Stimulated activated CD8-positive, alpha-beta memory T cell treated with anti-CD3 and anti-CD28 coated beads, Interleukin-15, amount 100 ng/mL, for 24 hours (primary cell): ENCODE measurements around the gene AKR7A2.
"Not testable (repeated sequence)": the region's sequence is repeated elsewhere in the genome, so short reads cannot be mapped to it uniquely, and the experiment has no call there.

Source experiments
- DNase-seq: peaks from one replicate; pipeline ENCODE4 v3.0.0-alpha.2; 2020; ENCODE audit warnings: low read depth

The AKR7A2 gene

DNA sequence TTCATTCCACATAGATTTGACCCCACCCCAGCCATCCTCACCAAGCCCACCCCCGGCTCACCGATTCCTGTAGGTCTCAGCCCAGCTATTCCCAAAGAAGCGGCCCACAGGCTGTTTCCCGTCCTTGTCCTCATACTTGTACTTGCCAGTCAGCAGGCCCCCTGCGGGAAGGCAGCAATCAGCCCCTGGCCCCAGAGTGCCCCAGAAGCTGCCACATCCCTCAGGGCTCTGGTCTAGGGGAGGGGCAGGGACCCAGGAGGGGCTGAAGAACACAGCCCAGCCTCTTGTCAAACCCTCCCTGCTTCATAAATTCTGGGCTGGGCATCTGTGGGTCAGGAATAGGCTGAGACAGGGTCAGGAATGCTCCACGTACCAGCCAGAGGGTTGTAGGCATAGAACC, 5.0 kb downstream of the AKR7A2 start:
- no peak for DNase-seq

DNA sequence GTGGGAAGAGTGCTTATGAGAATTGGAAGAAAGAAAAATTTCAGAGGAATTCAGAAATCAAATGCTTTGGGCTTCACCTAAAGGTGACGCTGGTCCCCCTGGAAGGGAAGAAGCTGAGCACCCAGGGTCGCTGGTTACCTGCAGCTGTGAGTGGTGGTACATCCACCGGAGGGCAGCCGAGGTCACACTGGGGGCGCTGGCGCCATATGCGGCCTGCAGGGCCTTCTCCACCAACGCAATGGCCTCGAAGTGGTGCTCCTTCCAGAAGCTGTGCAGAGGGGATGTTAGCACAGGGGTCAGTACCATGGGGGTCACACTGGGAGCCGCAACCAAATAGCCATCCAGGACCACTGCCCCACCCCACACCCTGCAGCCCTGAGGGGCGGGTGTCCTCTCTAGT, 6.1 kb downstream of the AKR7A2 start:
- no peak for DNase-seq

DNA sequence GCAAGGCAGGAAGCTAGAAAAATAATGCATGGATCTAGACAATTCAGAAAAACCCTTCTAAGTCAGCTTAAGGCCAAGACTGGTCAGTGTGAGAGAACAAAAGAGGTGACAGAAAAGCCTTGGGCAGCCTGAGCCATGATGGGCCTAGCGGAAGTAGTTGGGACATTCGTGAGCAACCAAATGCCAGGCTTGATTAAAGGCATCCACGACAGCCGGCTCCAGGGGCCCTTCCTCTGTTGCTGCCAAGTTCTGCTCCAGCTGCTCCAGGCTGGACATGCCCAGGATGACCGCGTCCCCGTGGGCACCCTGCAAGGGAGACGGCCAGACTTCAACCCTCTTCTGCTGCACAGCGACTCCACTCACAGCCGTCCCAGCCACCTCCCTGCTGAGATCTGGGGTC, 7.9 kb downstream of the AKR7A2 start:
- not testable (repeated sequence) for DNase-seq

DNA sequence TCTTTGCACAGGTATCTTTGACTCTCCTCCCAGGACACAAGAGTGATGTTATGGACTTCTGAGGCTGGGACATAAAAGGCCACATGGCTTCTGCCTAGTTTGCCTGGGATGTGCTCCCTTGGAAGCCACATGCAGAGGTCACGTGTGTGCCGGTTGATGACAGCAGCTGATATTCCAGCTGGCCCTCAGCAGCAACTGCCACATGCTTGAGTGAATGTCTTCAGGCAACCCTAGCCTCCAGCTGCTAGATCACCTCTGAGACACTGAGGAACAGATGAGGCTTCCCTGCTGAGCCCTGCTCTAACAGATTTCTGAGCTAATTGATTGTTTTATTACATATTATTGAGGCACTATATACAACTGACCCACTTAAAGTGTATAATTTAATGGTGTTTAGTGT, 11.7 kb downstream of the AKR7A2 start:
- no peak for DNase-seq

DNA sequence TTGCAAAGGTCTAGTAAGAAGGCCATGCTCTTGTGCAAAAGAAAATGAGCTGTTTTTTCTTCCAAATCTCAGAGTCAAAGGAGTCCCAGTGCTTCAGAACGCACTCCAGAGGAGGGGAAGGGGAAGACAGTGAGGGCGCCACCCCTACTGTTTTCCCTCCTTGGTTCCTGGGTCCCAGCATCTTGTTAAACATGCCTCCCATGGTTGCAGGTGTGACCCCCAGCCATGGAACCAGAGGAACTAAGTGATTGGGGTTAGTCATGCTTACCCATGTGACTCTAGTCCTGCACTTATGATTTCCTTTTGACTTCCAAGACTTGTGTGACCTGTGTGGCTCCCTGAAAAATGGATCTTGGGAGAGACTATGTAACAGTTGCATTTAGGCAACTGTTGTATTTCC, 17.3 kb downstream of the AKR7A2 start:
- no peak for DNase-seq

DNA sequence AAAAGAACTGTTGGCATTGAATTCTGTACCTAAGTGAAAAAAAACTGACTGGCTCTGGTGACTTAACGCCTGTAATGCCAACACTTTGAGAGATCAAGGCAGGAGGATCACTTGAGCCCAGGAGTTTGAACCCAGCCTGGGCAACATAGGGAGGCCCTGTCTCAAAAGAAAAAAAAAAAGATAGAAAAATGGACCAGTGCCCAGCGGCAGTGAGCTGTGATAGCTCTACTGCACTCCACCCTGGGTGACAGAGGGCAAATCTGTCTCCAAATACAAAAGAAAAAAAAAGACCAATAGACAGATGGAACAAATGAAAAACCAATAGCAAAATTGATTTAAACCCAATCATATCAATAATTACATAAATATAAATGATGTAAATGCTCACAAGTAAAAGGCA, 22.7 kb downstream of the AKR7A2 start:
- DNase-seq = no peak

DNA sequence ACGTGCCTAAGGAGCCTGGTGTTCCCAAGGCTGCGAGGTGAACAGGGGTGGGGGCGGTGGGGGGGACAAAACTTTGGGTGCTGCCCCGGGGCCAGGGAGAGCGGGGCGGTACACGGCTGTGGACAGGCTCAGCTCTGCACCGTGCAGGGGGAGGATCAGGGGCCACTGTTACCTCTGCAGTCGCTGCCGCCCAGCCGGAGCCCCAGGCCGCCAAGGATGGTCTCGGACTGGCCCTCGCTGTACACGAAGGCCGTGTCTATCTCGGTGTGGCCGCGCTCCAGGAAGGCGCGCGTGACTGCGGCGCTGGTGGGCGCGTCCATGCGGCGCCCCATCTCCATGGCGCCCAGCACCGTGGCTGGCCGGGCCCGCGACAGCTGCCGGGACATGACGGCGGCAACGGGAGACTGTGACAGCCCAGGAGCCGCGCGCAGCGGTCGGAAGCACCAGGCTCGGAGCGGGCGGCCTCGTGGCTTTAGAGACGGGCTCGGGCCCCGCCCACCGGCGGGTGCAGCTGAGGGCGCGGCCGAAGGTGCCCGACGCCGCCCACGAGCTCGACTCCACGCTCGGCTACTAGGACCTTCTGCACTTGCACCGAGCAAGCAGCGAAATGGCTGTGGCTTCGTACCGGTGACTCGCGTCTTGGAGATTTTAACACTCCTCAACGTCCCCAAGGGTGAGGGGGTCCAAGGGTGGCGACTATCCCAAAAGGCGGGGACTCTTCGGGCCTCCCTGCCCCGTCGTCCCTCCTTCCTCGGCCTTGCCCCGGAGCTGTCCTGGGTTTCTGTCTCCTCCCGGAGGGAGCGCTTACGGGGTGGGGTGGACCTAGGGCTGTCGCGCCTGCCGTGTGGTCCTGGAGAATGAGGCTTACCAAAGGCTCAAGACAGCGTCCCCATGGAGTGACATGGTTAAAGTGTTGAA, 23.4 kb downstream of the AKR7A2 start, which contains the start of gene AKR7A3:
Gene AKR7A3, minus strand, starts transcription at position 447 of the 918 bp plus-strand sequence. Its CDS starts 61 bp downstream, at position 386.
- DNase-seq = peak; percentile 29

DNA sequence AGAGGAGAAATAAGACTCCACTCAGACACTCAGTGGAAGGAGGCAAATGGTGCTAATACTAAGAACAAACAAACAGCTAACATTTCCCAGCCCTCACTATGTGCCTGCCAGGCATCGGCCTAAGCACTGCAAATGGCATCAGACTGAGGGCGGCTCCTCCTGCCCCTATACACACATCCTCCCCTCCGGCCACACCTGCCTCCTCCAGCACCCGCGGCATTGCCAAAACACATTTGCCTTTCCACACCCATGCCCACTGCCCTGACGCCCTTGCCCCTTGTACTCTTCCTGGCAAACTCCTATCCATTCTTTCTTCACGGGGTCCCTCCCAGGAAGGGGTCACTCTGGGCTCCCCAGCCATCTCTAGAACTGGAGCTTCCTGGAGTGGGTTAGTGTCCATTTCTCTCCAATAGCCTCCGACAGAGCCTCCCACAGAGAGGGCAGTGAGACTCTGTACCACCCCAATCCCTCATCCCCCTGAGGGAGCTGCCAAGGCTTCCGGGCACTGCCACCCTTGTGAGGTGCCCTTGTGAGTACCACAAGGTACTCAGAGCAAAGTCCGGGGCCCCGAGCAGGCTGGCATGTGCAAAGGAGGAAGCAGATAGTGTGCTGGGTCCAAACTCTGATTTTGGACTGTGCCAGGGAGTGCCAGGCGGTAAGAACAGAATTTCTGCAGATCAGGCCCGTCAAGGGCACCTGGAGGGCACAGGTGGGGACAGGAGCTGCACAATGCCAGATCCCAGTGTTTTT, 24.3 kb downstream of the AKR7A2 start:
- no peak for DNase-seq

DNA sequence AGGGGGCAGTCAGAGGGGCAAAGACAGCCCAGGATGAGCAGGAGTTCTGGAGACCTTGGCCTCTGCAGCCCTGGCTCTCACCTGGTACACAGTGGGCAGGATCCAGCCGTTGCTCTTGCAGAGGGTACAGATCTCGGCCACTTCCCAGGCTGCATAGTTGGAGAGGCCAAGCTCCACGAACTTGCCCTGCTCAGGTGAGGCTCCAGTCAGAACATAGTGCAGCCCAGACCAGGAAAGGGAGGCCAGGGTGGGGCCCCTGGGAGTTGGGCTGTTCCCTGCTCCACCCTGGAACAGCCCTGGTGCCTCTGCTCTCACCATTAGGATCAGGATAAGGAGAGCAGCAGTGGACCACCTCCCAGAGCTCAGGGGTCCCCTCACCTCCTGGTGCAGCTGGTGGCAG, 26.1 kb downstream of the AKR7A2 start:
- DNase-seq = not testable (repeated sequence)

DNA sequence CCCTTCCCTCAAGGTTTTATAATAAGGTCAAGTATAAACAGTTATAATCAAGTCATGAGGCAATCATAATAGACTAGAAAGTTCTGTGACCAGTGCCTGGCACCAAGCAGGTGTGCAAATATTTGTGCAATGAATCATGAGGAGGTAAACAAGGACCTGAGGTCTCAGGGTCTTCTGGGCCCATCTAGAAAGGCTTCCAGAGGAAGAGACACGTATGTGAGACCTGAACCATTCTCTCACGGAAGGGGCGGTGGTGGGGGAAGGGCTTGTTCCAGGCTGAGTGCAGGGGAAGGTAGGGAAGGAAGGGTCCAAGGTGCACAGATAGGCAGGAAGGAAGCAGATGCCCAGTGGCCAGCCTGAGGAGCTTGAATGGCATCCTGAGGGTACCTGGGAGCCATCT, 26.6 kb downstream of the AKR7A2 start:
- not testable (repeated sequence) for DNase-seq

DNA sequence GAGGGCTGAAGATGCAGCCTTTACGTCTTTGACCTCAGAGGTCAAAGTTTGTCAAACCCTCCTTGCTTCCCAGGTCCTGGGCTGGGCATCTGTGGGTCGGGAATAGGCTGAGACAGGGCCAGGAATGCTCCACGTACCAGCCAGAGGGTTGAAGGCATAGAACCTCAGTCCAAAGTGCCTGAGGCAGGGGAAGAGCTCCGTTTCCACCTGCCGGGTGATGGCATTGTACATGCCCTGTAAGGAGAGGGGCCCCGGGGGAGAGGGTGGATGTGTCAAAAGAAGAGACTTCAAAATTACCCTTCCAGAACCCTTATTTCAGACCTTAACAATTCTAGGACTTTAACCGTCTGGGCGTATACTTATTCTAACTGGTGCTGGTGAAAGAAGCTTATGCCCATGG, 27.1 kb downstream of the AKR7A2 start:
- DNase-seq = no peak

DNA sequence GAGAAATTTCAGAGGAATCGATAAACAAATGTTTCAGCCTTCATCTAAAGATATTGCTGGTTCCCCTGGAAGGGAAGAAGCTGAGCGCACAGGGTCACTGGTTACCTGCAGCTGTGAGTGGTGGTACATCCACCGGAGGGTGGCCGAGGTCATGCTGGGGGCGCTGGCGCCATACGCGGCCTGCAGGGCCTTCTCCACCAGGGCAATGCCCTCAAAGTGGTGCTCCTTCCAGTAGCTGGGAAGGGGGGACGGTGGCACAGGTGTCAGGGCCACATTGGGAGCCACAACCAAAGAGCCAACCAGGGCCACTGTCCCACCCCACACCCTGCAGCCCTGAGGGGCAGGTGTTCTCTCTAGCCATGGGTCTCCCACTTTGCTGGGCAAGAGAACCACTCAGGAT, 28.1 kb downstream of the AKR7A2 start:
- DNase-seq = no peak

DNA sequence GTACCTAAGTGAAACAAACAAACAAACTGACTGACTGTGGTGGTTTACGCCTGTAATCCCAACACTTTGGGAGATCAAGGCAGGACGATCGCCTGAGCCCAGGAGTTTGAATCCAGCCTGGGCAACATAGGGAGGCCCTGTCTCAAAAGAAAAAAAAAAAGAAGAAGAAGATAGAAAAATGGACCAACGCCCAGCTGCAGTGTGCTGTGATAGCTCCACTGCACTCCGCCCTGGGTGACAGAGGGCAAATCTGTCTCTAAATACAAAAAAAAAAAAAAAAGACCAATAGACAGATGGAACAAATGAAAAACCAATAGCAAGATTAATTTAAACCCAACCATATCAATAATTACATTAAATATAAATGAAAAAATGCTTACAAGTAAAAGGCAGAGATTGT, 37.3 kb downstream of the AKR7A2 start:
- DNase-seq = no peak

DNA sequence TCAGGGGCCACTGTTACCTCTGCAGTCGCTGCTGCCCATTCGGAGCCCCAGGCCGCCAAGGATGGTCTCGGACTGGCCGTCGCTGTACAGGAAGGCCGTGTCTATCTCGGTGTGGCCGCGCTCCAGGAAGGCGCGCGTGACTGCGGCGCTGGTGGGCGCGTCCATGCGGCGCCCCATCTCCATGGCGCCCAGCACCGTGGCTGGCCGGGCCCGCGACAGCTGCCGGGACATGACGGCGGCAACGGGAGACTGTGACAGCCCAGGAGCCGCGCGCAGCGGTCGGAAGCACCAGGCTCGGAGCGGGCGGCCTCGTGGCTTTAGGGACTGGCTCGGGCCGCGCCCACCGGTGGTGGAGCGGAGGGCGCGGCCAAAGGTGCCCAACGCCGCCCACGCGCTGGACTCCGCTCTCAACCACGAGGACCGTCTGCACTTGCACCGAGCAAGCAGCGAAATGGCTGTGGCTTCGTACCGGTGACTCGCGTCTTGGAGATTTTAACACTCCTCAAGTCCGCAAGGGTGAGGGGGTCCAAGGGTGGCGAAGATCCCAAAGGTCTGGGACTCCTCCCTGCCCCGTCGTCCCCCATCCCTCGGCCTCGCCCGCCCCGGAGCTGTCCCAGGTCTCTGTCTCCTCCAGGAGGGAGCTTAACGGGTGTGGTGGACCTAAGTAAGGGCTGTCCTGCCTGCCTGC, 38.0 kb downstream of the AKR7A2 start:
- DNase-seq = not testable (repeated sequence)

DNA sequence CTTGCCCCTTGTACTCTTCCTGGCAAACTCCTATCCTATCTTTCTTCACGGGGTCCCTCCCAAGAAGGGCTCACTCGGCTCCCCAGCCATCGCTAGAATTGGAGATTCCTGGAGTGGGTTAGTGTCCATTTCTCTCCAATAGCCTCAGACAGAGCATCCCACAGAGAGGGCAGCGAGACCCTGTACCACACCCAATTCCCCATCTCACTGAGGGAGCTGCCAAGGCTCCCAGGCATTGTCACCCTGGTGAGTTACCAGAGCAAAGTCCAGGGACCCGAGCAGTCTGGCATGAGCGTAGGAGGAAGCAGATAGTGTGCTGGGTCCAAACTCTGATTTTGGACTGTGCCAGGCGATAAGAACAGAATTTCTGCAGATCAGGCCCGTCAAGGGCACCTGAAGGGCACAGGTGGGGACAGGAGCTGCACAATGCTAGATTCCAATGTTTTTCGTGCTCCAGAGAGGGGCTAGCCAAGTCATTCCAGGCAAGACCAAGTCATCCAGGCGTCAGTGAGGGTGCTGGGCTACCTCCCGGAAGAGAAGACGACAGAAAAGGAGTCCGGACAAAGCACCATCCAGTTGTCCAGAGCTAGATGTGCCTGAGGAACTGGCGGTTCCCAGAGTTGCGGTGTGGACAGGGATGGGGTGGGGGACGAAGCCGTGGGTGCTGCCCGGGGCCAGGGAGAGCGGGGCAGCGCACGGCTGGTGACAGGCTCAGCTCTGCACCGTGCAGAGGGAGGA, 38.7 kb downstream of the AKR7A2 start:
- no peak for DNase-seq

DNA sequence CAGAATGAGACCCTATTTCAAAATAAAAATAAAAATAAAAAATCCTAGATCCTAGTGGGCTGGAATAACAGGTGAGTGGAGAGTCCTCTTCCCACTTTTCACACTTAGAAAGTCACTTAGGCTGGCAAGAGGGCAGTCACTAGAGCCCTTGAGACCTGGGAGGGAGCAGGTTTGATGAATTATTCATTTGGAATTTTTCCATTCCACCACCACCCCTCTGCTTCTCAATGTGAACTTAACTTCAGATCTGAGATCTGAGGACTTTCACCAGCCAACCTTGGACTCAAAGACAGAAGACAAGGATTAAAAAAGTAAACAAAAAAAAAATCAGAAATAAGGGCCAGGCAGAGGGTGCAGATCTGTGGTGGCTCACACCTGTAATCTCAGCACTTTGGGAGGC, 39.9 kb downstream of the AKR7A2 start:
- DNase-seq = no peak

DNA sequence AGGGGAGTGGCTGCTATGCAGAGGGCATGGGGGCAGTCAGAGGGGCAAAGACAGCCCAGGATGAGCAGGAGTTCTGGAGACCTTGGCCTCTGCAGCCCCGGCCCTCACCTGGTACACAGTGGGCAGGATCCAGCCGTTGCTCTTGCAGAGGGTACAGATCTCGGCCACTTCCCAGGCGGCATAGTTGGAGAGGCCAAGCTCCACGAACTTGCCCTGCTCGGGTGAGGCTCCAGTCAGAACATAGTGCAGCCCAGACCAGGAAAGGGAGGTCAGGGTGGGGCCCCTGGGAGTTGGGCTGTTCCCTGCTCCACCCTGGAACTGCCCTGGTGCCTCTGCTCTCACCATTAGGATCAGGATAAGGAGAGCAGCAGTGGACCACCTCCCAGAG, 41.6 kb downstream of the AKR7A2 start:
- not testable (repeated sequence) for DNase-seq

DNA sequence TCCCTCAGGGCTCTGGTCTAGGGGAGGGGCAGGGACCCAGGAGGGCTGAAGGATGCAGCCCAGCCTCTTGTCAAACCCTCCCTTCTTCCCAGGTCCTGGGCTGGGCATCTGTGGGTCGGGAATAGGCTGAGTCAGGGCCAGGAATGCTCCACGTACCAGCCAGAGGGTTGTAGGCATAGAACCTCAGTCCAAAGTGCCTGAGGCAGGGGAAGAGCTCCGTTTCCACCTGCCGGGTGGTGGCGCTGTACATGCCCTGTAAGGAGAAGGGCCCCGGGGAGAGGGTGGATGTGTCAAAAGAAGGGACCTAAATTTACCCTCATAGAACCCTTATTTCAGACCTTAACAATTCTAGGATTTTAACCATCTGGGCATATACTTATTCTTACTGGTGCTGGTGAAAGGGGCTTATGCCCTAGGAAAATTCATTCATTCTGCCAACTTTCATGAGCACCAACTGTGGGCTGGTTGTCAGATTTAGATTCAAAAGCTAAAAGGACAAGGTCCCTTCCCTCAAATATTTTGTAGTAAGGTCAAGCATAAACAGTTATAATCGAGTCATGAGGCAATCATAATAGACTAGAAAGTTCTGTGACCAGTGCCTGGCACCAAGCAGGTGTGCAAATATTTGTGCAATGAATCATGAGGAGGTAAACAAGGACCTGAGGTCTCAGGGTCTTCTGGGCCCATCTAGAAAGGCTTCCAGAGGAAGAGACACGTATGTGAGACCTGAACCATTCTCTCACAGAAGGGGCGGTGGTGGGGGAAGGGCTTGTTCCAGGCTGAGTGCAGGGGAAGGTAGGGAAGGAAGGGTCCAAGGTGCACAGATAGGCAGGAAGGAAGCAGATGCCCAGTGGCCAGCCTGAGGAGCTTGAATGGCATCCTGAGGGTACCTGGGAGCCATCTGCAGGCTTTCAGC, 42.3 kb downstream of the AKR7A2 start:
- not testable (repeated sequence) for DNase-seq

DNA sequence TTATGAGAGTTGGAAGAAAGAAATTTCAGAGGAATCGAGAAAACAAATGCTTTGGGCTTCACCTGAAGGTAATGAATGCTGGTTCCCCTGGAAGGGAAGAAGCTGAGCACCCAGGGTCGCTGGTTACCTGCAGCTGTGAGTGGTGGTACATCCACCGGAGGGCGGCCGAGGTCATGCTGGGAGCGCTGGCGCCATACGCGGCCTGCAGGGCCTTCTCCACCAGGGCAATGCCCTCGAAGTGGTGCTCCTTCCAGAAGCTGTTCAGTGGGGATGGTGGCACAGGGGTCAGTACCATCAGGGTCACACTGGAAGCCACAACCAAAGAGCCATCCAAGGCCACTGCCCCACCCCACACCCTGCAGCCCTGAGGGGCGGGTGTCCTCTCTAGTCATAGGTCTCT, 43.5 kb downstream of the AKR7A2 start:
- DNase-seq = no peak

DNA sequence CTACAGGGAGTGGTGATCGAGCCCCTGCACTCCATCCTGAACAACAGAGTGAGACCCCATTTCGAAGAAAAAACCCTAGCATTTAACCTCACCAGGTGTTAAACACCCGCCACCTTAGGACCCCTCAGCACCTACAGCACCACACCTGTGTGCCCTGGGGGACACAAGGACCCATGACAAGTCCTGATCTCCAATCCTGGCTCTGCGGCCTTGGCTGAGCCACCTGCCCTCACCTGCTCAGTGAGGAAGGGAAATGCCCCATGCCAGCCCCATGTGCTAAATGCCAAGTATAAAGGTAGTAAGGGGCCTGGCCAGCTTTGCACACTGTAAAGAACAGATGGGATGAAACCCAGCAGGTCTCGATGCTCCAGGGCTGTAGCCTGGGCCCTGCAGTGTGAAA, 49.2 kb downstream of the AKR7A2 start:
- no peak for DNase-seq

DNA sequence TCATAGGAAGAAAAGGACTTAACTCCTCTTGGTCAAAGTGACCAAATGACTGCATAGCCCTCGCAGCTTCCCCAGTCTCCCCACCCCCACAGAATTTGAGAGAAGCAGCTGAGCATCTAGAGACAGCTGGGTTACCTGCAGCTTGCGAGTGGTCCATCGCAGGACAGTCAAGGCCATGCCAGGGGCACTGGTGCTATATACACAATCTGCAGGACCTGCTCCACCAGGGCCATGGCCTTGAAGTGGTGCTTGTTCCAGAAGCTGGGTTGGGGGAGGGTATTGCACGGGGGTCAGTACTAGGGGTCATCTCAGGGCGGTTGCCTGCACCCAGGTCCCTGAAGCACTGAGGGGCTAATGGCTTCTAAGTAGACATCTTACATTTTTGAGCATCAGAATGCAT, 49.9 kb downstream of the AKR7A2 start:
- DNase-seq = no peak
